T-helper 2 cell treated with Interferon-gamma antibody and Interleukin-4, amounts not matched to agents 100 ng/mL and 5 ng/mL, for 36 hours (primary cell): ENCODE measurements around the gene ZNF831. TPM values are rescaled to one million over a fixed set of nuclear protein-coding genes. Genes with fewer than 3 reads are reported as not detected.

Experiments
- intact Hi-C: fragments of 100-400 bp; cut with micrococcal nuclease; formaldehyde crosslinking; loops from one replicate; pipeline ENCODE4 v1.15.1; 2023
- total RNA-seq: library from RNA; stranded (reverse); gene quantifications from 2 replicates; pipeline ENCODE4 v1.2.3, GENCODE V29; 2022

Gene ZNF831
- 6.6 and 6.8 TPM in 2 replicates for total RNA-seq

- intact Hi-C loops = loop anchor here (1.0 to 5.0 kb wide), 6 partner anchors 14 to 857 kb away; partner anchors contain the start of genes RAB22A and STX16
Measured at GRCh38 chr20:59163631-59164530, at the start of gene ZNF831. ZNF831 (plus strand) TSS chr20:59163821; CDS start chr20:59191020, 27,199 bp downstream.

GRCh38 chr20:59117526-59117925 lies 46.1 kb upstream of the ZNF831 start:
- intact Hi-C loops = no loop called here

- intact Hi-C loops = no loop called here
Measured at GRCh38 chr20:59118855-59119254, 44.8 kb upstream of the ZNF831 start.

DNA sequence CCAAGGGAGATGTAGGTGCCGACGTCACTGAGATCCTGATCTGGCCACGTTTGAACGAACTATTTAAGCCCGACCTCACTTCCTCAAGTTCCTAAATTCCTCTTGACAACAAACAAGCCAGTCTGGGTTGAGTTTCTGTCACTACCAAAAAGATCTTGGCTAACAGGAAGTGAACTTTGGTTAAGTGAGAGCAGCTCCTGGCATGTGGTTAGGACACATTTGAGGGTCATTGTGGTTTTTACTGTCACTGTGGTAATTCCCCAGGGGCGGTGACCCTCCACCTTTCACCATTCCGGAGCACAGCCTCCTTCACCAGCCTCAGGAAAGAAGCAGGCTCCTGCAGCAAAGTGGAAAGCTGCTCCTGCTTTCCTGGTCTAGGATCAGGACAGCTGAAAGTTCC lies 43.1 kb upstream of the ZNF831 start:
- intact Hi-C loops = no loop called here

DNA sequence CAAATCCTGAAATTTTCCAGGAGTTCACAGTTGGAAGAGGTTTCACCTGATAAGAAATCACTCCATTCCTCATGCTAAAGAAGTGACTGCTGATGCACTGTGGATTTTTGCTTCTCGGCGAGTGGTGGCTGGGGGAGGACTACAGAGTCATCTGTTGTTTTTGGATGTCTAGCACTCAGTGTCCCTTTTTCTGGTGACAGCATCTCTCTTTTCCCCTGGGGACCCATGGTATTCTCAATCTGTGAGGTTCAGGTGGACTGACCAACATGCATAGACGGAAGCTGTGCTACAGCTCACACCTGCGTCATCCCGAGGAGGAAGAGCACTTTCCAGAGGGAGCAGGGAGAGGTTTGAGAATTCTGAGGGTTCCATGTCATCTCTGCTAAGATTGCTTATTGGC lies 42.7 kb upstream of the ZNF831 start:
- intact Hi-C loops = no loop called here

DNA sequence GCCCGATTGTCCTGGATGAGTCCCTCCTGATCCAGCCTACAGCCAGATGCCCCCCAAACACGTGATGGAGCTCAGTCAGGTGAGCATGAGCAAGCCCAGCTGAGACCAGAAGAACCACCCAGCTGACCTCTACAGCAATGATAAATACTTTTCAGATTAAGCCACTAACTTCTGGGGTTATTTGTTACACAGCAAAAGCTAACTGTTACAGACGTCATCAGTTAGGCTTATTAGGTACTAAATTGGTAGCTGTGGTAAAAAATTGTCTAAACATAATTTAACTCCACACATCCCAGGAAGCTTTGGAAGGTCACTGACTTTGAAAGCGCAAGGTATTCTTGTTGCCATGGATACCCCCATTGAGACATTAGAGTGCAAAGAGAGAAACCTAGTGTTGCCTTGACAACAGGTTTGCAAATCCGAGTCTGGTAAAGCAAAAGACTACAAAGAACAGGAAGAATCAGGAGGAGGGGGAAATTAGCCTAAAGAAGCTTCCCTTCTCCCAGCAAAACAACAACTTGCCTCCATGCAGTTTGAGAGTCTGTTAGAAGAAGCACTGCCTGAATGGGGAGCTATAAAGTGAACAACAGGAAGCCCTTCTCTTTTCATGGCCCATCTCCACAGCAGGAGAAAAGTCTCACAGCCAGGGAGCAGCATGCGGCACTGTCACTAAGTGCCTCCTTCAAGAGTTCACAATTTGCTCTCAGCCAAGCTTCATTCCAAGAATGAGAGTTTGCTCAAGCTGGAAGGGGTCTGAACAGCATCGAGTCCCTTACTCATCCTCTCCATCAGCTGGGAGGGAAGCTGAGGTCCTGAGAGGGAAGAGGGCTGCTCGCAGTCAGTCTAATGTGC lies 41.7 kb upstream of the ZNF831 start:
- intact Hi-C loops = loop anchor here (2.0 kb wide), 2 partner anchors 23 to 43 kb away; no protein-coding TSS in a partner anchor

GRCh38 chr20:59122566-59122919 lies 41.1 kb upstream of the ZNF831 start:
- intact Hi-C loops = loop anchor here (2.0 kb wide), 2 partner anchors 22 to 42 kb away; no protein-coding TSS in a partner anchor

DNA sequence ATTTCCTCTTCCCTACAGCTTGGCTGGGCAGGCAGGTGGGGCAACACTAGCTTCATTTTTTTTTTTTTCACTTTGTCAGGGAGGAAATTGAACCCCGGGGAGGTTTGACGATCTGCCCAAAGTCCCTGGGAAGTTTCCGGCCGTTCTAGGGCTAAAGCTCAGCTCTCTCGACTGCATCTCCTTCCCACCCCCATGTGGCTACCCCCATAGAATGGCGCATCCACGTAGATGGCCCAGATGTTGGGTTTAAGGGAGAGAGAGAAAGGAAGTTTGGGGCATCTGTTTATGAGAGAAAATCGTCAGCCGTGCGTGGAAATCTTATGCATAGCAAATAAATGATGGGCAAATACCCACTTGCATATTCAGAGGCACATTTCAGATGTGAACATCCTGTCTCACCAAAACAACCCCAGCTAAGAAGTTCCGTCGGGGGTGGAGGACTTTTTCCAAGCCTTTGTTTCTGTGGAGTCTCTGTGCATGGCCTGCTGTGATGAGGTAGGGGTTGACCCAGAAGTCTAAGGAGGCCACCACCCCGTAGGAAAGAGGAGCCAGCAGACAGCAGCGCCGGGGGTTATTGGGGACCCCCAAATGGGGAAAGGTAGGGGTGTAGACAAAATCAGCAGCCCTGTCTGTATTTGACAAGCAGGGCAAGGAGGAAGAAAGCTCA lies 40.5 kb upstream of the ZNF831 start:
- intact Hi-C loops = loop anchor here (2.0 kb wide), 2 partner anchors 22 to 42 kb away; no protein-coding TSS in a partner anchor

- intact Hi-C loops = loop anchor here (2.0 kb wide), 2 partner anchors 21 to 41 kb away; no protein-coding TSS in a partner anchor
Measured at GRCh38 chr20:59123678-59124255, 39.9 kb upstream of the ZNF831 start.

DNA sequence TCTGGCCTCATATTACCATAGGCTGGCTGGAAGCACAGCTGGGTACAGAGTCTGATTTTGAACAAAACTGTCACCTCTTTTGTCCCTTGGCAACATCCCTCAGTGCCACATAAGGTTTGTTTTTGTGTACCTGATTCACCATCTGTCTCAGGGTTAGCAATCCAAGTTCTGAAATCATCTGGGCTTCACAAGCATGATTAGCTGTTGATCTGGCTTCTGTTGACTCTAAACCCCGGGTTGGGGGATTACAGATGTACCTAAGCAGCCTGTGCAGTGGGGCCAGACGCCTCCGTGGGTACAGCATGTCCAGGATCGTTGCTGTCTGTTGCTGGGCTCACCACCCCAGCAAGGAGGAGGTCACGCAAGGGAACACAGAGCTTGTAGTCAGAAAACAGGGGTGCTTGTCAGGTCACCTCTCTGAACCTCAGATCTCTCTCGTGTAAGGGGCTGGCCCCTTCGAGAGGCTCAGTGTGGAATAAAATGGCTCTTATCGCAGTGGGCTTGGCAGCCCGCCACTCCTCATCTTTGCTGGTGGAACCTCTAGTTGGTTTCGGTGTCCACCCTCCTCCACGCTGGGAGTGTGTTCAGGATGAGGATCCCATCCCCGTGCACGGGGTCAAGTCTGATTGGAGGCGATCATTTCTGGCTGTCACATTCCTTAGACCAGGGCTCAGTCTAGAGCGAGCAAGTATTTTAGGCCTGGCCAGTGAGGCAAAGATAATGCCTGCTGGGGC lies 39.2 kb upstream of the ZNF831 start:
- intact Hi-C loops = no loop called here

DNA sequence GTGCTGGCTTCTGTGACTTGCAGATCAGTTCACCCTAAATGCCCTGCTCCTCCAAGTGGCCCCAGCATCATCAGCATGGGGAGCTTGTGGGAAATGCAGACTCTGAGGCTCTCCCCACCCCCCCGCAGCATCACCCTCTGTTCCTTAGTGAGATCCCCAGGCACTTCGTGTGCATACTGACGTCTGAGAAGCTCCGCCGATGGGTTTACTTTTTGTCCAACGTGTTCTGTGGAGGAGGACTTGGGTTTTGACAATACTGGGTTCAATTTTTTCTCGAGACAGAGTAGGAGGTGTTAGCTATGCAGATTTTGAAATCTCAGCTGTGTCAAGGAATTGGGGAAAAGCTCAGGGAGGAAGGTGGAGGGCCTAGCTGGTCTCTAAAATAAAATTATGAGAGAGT lies 38.3 kb upstream of the ZNF831 start:
- intact Hi-C loops = no loop called here

DNA sequence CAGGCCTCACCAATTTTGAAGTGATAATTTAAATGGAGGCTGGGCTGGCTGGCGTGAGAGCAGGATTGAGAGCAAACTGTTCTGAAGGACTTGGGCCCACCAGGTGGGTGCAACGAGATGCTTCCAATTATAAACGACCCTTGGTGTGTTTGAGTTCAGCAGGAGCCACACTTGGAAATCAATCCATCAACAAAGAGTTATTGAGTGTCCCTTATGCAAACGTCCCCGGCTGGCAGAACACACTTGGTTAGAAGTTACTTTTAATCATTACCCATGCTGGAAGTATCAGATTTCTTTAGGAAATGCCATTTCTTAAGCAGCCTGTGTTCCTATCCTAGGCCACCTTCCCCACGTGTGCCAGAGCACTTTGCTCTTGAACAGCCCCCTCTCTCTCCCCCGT lies 37.8 kb upstream of the ZNF831 start:
- intact Hi-C loops = no loop called here

DNA sequence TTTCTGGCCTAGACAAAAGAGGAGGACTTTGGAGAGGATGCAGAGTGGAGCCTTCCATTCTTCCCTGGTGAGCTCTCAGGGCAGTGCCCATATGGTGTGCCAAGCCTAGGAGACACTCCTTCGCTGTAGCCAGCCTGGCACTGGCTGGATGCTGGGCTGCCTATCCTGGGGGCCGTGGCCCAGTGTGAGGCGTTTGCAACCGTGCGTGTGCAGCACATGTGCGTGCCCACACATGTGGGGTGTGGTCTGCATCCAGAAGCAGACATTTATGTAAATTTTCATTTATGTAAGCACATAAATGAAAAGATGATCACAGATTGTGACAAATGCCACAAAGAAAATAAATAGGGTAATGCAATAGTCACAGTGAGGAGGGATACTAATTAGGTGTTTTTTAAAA lies 35.8 kb upstream of the ZNF831 start:
- intact Hi-C loops = no loop called here

- intact Hi-C loops = no loop called here
Measured at GRCh38 chr20:59131551-59132285, 31.9 kb upstream of the ZNF831 start.

DNA sequence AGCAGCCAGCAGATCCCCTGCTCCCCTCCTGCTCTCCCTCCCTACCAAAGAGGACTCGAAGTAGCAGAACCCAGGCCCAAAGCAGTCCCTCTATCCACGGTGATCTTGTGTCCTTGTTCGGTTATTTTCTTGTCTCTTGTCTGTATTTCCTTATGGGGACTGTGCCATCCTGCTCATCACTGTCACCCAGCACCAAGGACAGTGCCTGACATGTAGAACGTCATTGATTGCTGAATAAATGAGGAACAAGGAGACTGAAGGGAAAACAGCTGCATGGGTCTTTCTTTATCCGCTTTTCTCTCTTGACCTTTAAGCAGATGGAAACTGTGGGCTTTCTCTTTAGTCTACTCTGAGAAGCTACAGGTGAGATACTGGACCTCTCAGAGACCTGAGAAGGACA lies 29.4 kb upstream of the ZNF831 start:
- intact Hi-C loops = no loop called here

GRCh38 chr20:59135093-59135492 lies 28.5 kb upstream of the ZNF831 start:
- intact Hi-C loops = no loop called here

DNA sequence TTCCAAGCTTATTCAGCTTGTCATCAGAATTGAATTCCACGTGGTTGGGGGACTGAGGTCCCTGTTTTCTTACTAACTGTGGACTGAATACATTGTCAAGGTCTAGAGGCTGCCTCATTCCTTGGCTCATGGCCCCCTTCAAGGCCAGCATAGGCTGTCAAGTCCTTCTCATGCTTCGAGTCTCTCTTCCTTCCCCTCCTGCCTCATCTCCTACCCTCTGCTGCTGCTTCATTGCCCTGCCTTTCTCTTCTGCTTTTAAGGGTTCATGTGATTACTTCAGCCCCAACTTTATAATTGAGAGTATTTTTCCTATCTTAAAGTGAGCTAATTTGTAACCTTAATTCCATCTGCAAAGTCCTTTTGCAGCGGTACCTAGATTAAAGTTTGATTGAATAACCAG lies 27.6 kb upstream of the ZNF831 start:
- intact Hi-C loops = no loop called here

GRCh38 chr20:59137532-59137931 lies 26.1 kb upstream of the ZNF831 start:
- intact Hi-C loops = no loop called here

- intact Hi-C loops = no loop called here
Measured at GRCh38 chr20:59138114-59138748, 25.4 kb upstream of the ZNF831 start.
